Gastrocnemius medialis (tissue), 4 donors: Measurements from ENCODE around the gene ZNF653.

Experiments used
- CTCF ChIP-seq, 5 experiments: fragments of 450-650 bp in 3 of 5; fragments of 200-600 bp in 2 of 5; sonication (generic) in 2 of 5; IDR thresholded peaks in 4 of 5; conservative IDR thresholded peaks in 1 of 5; 1 replicate in 4 of 5; 2 replicates in 1 of 5; pipeline ENCODE4 v1.5.1; 2016 to 2019; ENCODE audit warnings: antibody characterized with exemption in 5 of 5, mild to moderate bottlenecking in 3 of 5, moderate library complexity in 3 of 5
- POLR2A ChIP-seq, 2 donors: fragments of 450-650 bp; IDR thresholded peaks; one replicate each; pipeline ENCODE4 v1.6.1; 2017; ENCODE audit warnings: antibody characterized with exemption in 2 of 2, mild to moderate bottlenecking in 2 of 2, moderate library complexity in 2 of 2

- TF ChIP-seq POLR2A (IDR thresholded peaks at IDR 0.05): no peak
- no peak for TF ChIP-seq CTCF (IDR thresholded peaks at IDR 0.05 in 4 of 5, conservative IDR thresholded peaks at IDR 0.05 in 1 of 5)
Measured at GRCh38 chr19:11461453-11461852, 44.2 kb downstream of the ZNF653 start.
